NCI-H446 treated with DMSO at 0.1 percent for 48 hours (cell line): ENCODE results near the gene ZNF680.
"Not testable (repeated sequence)": the region's sequence is repeated elsewhere in the genome, so short reads cannot be mapped to it uniquely, and the experiment has no call there.

ENCODE experiments used
- DNase-seq: peaks from one replicate; lab custom pipeline; 2025; lab: John Stamatoyannopoulos, UW

Gene ZNF680

DNA sequence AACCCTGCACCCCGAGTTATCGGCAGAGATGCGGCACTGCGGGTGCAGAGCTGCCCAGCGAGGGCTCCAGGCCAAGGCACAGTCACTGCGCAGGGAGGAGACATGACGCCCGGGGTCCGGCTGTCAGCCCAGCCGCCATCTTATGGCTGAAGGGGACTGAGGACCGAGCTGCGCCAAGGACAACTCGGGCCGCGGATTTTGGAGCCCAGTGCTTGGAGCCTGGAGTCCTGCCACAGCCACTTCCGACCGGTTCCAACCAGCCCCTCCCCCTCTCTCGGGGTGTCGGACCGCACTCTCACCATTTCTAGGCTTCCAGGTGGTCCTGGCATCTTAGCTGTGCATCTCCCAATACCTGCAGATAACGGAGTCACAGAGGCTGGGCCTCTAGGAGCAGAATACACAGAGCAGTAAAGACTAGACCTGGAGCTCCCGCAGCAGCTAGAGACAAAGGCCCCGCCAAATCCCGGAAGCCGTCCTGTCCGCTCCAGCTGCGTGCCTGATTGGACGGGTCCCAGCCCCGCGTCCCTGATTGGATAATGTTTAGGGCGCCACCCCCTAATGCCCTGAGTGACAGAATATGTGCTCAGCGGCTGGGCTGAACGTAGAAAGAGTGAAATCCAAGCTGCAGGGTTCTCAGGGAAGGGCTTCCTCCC lies at the start of gene ZNF680:
Gene ZNF680, minus strand, starts transcription at position 446 of the 653 bp plus-strand sequence. Its CDS starts 117 bp downstream, at position 329.
- DNase-seq = peak; percentile 75

DNA sequence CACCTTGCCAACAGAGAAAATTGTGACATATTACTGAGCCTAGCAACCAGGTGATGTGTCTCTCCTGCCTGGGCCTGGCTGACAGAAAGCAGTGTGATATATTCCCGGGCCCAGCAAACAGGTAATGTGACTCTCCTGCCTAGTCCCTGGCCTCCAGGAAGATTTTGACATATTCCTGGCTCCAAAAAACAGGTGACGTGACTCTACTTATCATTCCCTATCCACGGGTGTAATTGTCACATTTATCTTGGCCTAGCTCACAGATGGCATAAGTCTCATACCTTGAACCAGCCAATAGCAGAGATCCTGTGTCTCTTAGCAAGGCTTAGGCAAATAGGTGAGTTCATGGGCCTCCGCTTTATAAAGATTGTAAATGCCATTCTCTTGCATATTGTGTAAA lies 49.6 kb upstream of the ZNF680 start:
- DNase-seq = no peak

DNA sequence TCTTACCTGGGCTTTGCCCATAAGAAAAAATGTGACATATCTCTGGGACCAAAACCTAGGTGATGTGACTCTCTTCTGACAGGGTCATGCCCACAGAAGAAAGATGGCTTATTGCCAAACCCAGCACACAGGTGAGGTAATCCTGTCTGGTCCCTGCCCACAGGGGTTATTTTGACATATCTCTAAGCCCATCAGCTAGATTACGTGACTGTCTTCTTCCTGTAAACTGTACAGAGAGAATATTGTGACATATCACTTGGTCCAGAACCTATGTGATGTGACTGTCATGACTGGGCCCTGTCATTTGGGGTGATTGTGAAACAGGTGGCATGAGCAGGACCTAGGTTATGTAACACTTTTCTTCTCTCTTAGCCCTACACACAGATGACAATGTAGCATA lies 48.8 kb upstream of the ZNF680 start:
- DNase-seq = no peak

DNA sequence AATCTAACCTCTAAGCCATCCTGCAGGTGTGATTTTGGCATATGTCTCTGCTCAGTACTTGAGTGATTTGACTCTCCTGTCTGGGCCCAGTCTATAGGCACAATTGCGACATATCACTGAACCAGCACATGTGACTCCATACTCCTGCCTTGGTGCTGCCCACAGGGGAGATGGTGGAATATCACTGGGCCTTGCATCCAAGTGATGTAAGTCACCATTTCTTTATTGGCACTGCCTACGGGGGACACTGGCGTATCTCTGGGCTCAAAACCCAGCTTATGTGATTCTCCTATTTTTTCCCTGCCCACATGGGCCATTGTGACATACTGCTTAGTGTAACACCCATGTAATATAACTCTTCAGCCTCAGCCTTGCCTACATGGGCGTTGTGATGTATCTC lies 48.1 kb upstream of the ZNF680 start:
- no peak for DNase-seq

DNA sequence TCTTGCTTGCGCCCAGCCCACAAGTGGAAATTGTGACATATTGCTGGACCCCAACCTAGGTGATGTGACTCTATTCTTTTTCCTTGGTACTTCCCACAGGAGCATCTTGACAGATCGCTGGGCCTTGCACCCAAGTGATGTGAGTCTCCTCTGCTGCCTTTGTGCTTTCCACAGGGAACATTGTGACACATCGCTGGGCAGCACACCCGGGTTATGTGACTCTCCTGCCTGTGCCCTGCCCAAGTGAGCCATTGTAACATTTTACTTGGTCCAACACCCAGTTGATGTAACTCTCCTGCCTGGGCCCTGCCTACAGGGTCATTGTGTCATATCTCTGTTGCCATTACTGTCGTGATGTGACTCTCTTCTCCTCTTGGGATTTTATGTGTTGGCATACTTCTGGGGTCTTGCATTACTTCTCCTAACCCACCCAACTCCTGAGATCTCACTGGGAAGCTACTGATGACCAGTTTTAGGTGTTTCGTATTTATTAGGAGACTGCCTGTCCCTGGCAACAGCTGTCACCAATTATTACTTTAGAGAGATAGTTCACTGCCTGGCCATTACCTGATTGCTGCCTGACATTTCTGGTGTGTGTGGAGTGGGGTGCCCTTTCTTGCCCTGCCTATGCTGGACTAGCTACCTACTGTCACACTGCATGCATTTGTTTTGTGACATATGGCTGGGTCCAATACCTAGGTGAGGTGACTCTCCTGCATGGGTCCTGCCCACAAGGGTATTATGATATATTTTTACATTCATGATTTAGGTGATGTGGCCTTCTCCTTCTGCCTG lies 45.4 kb upstream of the ZNF680 start:
- no peak for DNase-seq

DNA sequence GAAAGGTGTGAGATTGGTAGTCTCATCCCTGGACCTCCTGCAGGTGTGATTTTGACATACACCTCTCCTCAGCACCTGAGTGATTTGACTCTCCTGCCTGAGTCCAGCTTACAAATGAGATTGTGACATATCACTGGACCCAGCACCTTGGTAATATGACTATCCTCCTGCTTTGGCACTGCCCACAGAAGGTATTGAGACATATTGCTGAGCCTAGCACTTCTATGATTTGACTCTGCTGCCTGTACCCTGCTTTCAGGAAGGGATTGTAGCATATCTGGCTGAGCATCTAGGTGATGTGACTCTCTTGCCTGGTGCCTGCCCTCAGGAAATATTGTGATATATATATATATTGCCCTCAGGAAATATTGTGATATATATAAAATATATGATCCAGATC lies 43.5 kb upstream of the ZNF680 start:
- no peak for DNase-seq

GRCh38 chr7:64603271-64603670 lies 40.4 kb upstream of the ZNF680 start:
- no peak for DNase-seq

DNA sequence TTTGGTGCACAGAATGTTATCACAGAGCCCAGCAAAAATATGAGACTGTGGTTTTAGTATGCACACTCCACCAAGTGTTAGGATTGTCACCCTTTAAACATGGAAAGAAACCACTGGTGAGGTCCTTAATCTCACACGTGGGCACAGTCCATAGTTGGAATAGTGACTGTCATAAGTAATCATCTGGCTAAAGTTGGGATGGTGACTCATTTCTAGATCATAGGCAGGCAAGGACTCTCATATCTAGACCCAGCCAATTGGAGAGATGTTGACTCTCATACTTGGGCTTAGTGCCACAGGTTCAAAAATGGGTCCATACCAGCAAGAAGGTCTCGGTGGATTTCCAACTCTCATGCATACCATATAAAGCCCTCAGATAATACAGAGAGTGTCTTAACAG lies 39.6 kb upstream of the ZNF680 start:
- no peak for DNase-seq

DNA sequence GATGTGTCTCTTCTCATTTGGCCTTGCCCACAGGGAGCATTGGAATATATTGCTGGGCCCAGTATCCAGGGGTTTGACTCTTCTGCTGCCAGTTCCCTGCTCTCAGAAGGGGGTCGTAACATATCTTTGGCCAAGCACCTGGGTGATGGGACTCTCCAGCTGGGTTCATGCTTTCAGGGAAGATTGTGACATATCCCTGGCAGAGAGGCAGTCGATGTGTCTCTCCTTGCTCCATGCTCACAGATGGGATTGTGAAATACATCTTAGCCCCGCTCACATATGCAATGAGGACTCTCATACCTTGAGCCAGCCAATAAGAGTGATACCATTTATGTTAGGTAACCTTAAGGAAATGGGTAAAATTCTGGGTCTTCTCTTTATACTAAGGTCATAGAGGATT lies 39.2 kb upstream of the ZNF680 start:
- no peak for DNase-seq

- DNase-seq = no peak
Observed at GRCh38 chr7:64599359-64599758, 36.5 kb upstream of the ZNF680 start.

DNA sequence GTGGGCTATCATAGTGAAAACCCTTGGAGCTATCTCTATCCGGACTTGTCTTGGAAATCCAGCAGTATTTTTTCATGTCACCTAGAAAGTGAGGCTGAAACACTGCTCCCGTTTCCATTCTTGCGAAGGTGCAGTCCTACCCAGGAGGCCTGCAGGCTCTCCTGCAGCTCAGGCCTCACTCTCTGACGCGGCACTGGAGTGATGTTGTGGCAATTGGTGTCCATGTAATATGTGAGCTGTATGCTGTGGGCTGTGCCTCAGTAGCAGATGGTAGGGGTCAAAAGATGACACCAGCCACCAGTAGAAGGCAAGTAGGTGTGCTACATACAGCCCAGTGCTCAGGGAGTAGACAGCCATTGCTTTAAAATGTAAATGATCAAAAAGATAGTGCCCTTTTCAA lies 28.1 kb upstream of the ZNF680 start:
- no peak for DNase-seq

- DNase-seq = no peak
Observed at GRCh38 chr7:64581926-64582894, 19.3 kb upstream of the ZNF680 start.

DNA sequence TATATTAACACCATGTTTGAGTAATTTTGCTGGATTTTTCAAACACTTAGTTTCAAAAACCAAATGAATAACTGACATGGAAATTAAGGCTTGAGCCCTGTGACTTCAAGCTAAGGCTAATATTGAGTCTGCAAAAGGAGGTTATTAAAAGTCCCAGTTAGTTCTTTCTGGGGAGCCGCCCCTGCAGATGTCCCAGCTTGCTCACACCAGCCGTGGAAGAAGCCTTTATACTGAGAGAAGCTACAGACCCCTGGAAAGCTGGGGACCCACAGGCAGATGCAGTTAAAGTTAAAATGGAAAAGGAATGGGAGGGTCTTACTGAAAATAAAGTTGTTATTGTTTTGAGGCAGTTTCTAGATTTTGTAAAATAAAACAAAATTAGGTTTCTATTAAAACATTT lies 18.5 kb upstream of the ZNF680 start:
- DNase-seq = no peak

DNA sequence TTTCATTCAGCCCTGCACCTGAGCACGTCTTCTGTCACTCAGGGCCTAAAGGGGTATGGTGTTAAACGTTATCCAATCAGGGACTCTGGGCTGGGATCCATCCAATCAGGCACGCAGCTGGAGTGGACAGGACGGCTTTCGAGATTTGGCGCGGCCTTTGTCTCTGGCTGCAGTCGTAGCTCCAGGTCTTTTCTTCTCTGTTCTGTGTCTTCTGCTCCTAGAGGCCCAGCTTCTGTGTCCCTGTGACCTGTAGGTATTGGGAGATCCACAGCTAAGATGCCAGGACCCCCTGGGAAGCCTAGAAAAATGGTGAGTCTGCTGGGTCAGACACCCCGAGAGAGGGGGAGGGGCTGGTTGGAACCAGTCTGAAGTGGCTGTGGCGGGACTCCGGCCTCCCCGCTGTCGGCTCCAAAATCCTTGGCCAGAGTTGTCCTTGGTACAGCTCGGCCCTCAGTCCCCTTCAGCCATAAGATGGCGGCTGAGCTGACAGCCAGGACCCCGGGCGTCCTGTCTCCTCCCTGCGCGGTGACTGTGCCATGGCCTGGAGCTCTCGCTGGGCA lies 11.7 kb upstream of the ZNF680 start:
- DNase-seq = no peak

DNA sequence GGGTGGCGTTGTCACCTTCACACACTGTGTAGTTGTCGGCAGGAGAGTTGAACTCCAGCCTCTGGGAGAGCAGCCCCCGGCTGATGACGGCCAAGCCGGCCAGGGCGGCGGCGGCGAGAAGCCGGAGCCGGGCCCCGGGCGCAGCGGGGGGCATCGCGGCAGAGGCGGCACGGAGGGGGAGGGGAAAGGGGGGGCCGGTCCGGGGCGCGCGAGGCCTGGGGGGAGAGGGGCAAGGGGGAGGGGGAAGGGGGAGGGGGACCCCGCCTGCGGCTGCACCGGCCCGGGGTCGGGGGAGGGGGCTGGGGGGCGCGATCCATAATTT lies 7.4 kb upstream of the ZNF680 start:
- not testable (repeated sequence) for DNase-seq

- not testable (repeated sequence) for DNase-seq
Observed at GRCh38 chr7:64569372-64570283, 6.8 kb upstream of the ZNF680 start.

DNA sequence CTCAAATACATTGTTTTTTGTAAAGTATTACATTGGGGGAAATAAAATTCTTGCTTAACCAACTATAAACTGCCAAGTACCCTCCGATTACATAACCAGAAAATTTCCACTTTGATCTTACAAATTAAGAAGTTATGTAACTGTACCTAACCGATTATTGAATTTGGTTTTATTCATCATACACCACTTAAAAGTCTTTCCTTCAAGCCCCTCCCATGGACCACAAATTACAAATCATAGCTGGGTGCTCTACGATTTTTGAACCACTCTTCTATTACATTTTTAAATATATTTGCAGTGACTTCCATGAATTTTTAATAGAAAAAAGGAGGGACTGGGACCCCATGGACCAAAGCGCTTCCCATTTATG lies 630 bp downstream of the ZNF680 start:
- no peak for DNase-seq

DNA sequence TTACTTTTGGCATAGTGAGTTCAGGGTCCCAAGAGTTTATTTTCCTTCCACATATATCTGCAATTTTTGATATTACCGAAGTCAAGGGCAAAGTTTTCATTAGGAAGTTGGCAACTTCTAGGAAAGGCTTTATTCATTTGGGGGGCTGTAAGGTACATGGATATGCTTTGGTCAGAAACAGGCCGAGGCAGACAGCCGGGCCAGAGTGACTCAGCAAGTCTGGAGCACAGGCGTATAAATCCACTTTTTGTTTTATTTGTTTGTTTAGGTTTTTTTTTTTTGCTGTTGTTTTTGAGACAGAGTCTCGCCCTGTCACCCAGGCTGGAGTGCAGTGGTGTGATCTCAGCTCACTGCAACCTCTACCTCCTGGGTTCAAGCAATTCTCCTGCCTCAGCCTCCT lies 3.7 kb downstream of the ZNF680 start:
- DNase-seq = no peak

- DNase-seq = no peak
Observed at GRCh38 chr7:64558781-64559180, 4.1 kb downstream of the ZNF680 start.

- DNase-seq = no peak
Observed at GRCh38 chr7:64558323-64558705, 4.6 kb downstream of the ZNF680 start.

DNA sequence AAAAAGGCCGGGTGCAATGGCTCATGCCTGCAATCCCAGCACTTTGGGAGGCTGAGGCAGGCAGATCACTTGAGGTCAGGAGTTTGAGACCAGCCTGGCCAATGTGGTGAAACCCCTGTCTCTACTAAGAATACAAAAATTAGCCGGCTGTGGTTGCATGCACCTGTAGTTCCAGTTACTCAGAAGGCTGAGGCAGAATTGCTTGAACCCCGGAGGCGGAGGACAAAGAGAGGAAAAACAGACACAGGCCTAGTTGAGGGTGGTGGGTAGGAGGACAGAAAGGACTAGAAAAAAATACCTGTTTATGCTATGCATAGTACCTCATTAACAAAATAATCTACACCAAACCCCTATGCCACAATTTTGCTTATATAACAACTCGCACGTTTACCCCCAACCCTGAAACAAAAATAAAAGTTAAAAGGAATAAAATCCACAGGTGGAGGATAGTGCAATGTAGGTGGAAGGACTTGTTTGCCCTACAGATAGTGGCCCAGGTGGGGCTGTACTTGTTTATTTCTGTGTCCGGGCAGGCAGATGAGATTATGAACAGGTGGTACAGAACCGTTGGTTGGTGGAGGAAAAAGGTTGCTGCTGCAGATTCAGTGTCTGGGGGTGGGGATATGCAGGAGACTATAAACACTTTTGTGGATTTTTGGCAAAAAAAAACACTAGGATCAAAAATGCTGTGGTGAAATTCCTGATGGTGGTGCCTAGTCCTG lies 5.1 kb downstream of the ZNF680 start:
- no peak for DNase-seq
